ENCODE results near the gene SHMT1.

Gene SHMT1

GRCh38 chr17:18281788-18282187, 81.6 kb downstream of the SHMT1 start:
- DNase-seq (ENCODE audit: low read depth), result no peak

- no peak for DNase-seq (ENCODE audit: low read depth)
Measured at GRCh38 chr17:18280766-18281371, 82.5 kb downstream of the SHMT1 start.

GRCh38 chr17:18280249-18280648, 83.1 kb downstream of the SHMT1 start:
- no peak for DNase-seq (ENCODE audit: low read depth)

- DNase-seq (ENCODE audit: low read depth), result no peak
Measured at GRCh38 chr17:18278867-18279266, 84.5 kb downstream of the SHMT1 start.

Data from activated T-cell treated with anti-CD3 and anti-CD28 coated beads for 24 hours (primary cell).